ENCODE measurements around the gene SRGAP3.

GRCh38 chr3:9292516-9292915 lies 43.1 kb upstream of the SRGAP3 start:
- TF ChIP-seq CTCF (IDR thresholded peaks at IDR 0.05) (no peak), POLR2A (IDR thresholded peaks at IDR 0.05) (no peak)

All from testis (tissue), 2 donors.